ENCODE results near the gene TSBP1.
A peak's percentile ranks its signal among the peaks of the same experiment; 100 is the strongest.

TSBP1 gene

GRCh38 chr6:32371803-32372202, at the start of gene TSBP1:
Gene TSBP1 (minus strand): TSS chr6:32371903. CDS start chr6:32371706, 197 bp downstream.
- no peak for DNase-seq

- DNase-seq, result no peak
These were observed 44.3 kb upstream of the TSBP1 start for GRCh38 chr6:32416036-32416435.

GRCh38 chr6:32415521-32416019, 43.9 kb upstream of the TSBP1 start:
- DNase-seq, result peak; percentile 39

- peak; percentile 43 for DNase-seq
These were observed 41.8 kb upstream of the TSBP1 start for GRCh38 chr6:32413427-32414047.

- DNase-seq, result no peak
These were observed 40.0 kb upstream of the TSBP1 start for GRCh38 chr6:32411566-32412327.

- DNase-seq, result no peak
These were observed 39.2 kb upstream of the TSBP1 start for GRCh38 chr6:32410906-32411305.

- no peak for DNase-seq
These were observed 35.2 kb upstream of the TSBP1 start, which contains the start of gene BTNL2 for GRCh38 chr6:32406857-32407256. Gene BTNL2 (minus strand): TSS chr6:32407181. CDS start chr6:32407123, 58 bp downstream.

GRCh38 chr6:32406197-32406596, 34.5 kb upstream of the TSBP1 start:
- no peak for DNase-seq

GRCh38 chr6:32405656-32406055, 34.0 kb upstream of the TSBP1 start:
- DNase-seq, result no peak

GRCh38 chr6:32402812-32403211, 31.1 kb upstream of the TSBP1 start:
- DNase-seq, result no peak

GRCh38 chr6:32401284-32401963, 29.7 kb upstream of the TSBP1 start:
- no peak for DNase-seq

GRCh38 chr6:32397252-32397920, 25.7 kb upstream of the TSBP1 start:
- no peak for DNase-seq

GRCh38 chr6:32396028-32396427, 24.3 kb upstream of the TSBP1 start:
- DNase-seq, result no peak

- DNase-seq, result no peak
These were observed 22.1 kb upstream of the TSBP1 start for GRCh38 chr6:32393665-32394420.

GRCh38 chr6:32391505-32391904, 19.8 kb upstream of the TSBP1 start:
- no peak for DNase-seq

GRCh38 chr6:32387589-32388340, 16.1 kb upstream of the TSBP1 start:
- no peak for DNase-seq

GRCh38 chr6:32386040-32386439, 14.3 kb upstream of the TSBP1 start:
- DNase-seq, result no peak

- no peak for DNase-seq
These were observed 11.2 kb upstream of the TSBP1 start for GRCh38 chr6:32382757-32383420.

- no peak for DNase-seq
These were observed 7.8 kb upstream of the TSBP1 start for GRCh38 chr6:32379545-32379944.

- no peak for DNase-seq
These were observed 4.2 kb upstream of the TSBP1 start for GRCh38 chr6:32375739-32376529.
